OCI-LY1 (cell line): ENCODE measurements around the gene CLEC1A.

ENCODE experiments used
- CTCF ChIP-seq: fragments of 200-600 bp; sonication (generic), shearing (Covaris generic); IDR thresholded peaks from 2 replicates; pipeline ENCODE4 v1.5.1; 2017; ENCODE audit warnings: mild to moderate bottlenecking, antibody characterized with exemption, low read length, moderate library complexity, mixed read lengths
- EZH2 ChIP-seq: fragments of 200-600 bp; sonication (generic), shearing (Covaris generic); IDR thresholded peaks from 2 replicates; pipeline ENCODE4 v1.8.0; 2017; ENCODE audit warnings: borderline replicate concordance, mixed run types, mild to moderate bottlenecking, antibody characterized with exemption, low read length, moderate library complexity, mixed read lengths

DNA sequence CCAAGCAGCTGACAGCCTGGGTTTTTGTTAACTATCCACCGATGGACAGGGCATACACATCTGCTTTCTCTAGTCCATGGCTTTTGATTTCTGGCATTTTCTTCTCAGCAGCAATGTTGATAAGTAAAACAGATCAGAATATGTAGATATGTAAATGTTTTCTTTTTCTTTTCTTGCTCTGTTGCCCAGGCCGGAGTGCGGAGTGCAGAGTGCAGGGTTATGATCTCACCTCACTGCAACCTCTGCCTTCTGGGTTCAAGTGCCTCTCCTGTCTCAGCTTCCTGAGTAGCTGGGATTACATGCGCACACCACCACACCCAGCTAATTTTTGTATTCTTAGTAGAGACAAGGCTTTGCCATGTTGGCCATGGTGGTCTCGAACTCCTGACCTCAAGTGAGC is 40.4 kb downstream of the CLEC1A start:
- TF ChIP-seq CTCF (no peak), EZH2 (no peak)
